Thymus (tissue), 11 donors: Measurements from ENCODE around the gene SYNE1. TPM values are rescaled to one million over a fixed set of nuclear protein-coding genes. Genes with fewer than 3 reads are reported as not detected.

ENCODE experiments used
- DNase-seq, 9 donors: peaks; one replicate each; pipeline ENCODE4 v3.0.0-alpha.2; 2013; ENCODE audit warnings: low spot score in 9 of 9, low read depth in 6 of 9, missing footprints in 1 of 9
- H3K27ac ChIP-seq, 2 donors: one replicate each; pipeline ENCODE4 v1.5.1; 2013; ENCODE audit warnings: control low read depth in 1 of 2, low read depth in 1 of 2, low read length in 1 of 2, mild to moderate bottlenecking in 1 of 2, moderate library complexity in 1 of 2
- H3K27me3 ChIP-seq, 2 donors: one replicate each; pipeline ENCODE4 v1.5.1; 2013; ENCODE audit warnings: low read length in 1 of 2; ENCODE audit not compliant: control insufficient read depth in 2 of 2, insufficient read depth in 1 of 2
- H3K36me3 ChIP-seq, 2 donors: one replicate each; pipeline ENCODE4 v1.5.1; 2013; ENCODE audit warnings: low read length in 1 of 2, mild to moderate bottlenecking in 1 of 2, moderate library complexity in 1 of 2; ENCODE audit not compliant: control insufficient read depth in 2 of 2, insufficient read depth in 2 of 2
- H3K4me1 ChIP-seq, 2 donors: one replicate each; pipeline ENCODE4 v1.5.1; 2013; ENCODE audit warnings: low read length in 2 of 2; ENCODE audit not compliant: control insufficient read depth in 2 of 2, insufficient read depth in 2 of 2
- H3K4me3 ChIP-seq, 2 donors: one replicate each; pipeline ENCODE4 v1.5.1; 2013; ENCODE audit warnings: low read length in 2 of 2, control low read depth in 1 of 2, mild to moderate bottlenecking in 1 of 2
- H3K9me3 ChIP-seq, 2 donors: one replicate each; pipeline ENCODE4 v1.5.1; 2013; ENCODE audit warnings: low read length in 1 of 2, mild to moderate bottlenecking in 1 of 2; ENCODE audit not compliant: control insufficient read depth in 2 of 2, insufficient read depth in 1 of 2
- WGBS: extraction: QIAGEN DNeasy Blood & Tissue Kit; methylation state at CpG from one replicate; pipeline ENCODE4 v1.1.7; 2013; 5-methylcytosine and 5-hydroxymethylcytosine counted together
- polyA plus RNA-seq: library from polyadenylated mRNA; stranded (reverse); fragments of 200-250 nt; gene quantifications from one replicate; pipeline ENCODE4 v1.2.3, GENCODE V29; 2013
- total RNA-seq: library from RNA; stranded (reverse); fragments of 120-200 nt; gene quantifications from one replicate; pipeline ENCODE4 v1.2.4, GENCODE V29; 2013
- donor health status: healthy.

SYNE1 gene
- total and polyA plus RNA-seq, 2 donors, result 49.6 to 55.1 TPM

GRCh38 chr6:152371775-152372174, 265.4 kb downstream of the SYNE1 start:
- Histone ChIP-seq H3K27me3 (peaks cover 0 to 2% of the 10 kb centered on the region in 2 donors), H3K36me3 (no peaks in the 10 kb centered on the region), H3K4me3 (no peak overlapping the region), H3K4me1 (no peaks in the 10 kb centered on the region), H3K27ac (no peak overlapping the region), H3K9me3 (no peaks in the 10 kb centered on the region)
- DNase-seq, result no peak

GRCh38 chr6:152368751-152369624, 268.2 kb downstream of the SYNE1 start:
- Histone ChIP-seq H3K4me1 (no peaks in the 10 kb centered on the region), H3K4me3 (no peak overlapping the region), H3K27ac (no peak overlapping the region), H3K9me3 (no peaks in the 10 kb centered on the region), H3K36me3 (no peaks in the 10 kb centered on the region), H3K27me3 (peaks cover 0 to 2% of the 10 kb centered on the region in 2 donors)
- DNase-seq, result no peak
- 89% methylated on average over 20 of the region's 20 CpGs for WGBS

- H3K4me3 ChIP-seq, result no peak overlapping the region
- DNase-seq, result no peak
- no peaks in the 10 kb centered on the region for H3K9me3 ChIP-seq
- H3K36me3 ChIP-seq, result no peaks in the 10 kb centered on the region
- peaks cover 0 to 3% of the 10 kb centered on the region in 2 donors for H3K27me3 ChIP-seq
- H3K27ac ChIP-seq, result no peak overlapping the region
- 81% methylated on average over 2 of the region's 2 CpGs for WGBS
- no peaks in the 10 kb centered on the region for H3K4me1 ChIP-seq
Measured at GRCh38 chr6:152364866-152365265, 272.3 kb downstream of the SYNE1 start.

- Histone ChIP-seq H3K4me3 (no peak overlapping the region), H3K4me1 (no peaks in the 10 kb centered on the region), H3K9me3 (no peaks in the 10 kb centered on the region), H3K36me3 (no peaks in the 10 kb centered on the region), H3K27me3 (peaks cover 0 to 3% of the 10 kb centered on the region in 2 donors), H3K27ac (no peak overlapping the region)
- 96% methylated on average over 6 of the region's 6 CpGs for WGBS
- no peak for DNase-seq
Measured at GRCh38 chr6:152360034-152360433, 277.1 kb downstream of the SYNE1 start.

- Histone ChIP-seq H3K36me3 (no peaks in the 10 kb centered on the region), H3K27me3 (peaks cover 0 to 3% of the 10 kb centered on the region in 2 donors), H3K4me3 (no peak overlapping the region), H3K4me1 (no peaks in the 10 kb centered on the region), H3K9me3 (no peaks in the 10 kb centered on the region), H3K27ac (no peak overlapping the region)
- peak in 7 of 9 donors; percentile 5 to 59 (median 17) for DNase-seq
- WGBS, result 1% methylated on average over 2 of the region's 2 CpGs
Measured at GRCh38 chr6:152356662-152357061, 280.5 kb downstream of the SYNE1 start.

- peaks cover 0 to 3% of the 10 kb centered on the region in 2 donors for H3K27me3 ChIP-seq
- DNase-seq, result no peak
- H3K27ac ChIP-seq, result no peak overlapping the region
- WGBS, result 96% methylated on average over 1 of the region's 1 CpG
- H3K4me3 ChIP-seq, result no peak overlapping the region
- H3K4me1 ChIP-seq, result no peaks in the 10 kb centered on the region
- no peaks in the 10 kb centered on the region for H3K9me3 ChIP-seq
- H3K36me3 ChIP-seq, result no peaks in the 10 kb centered on the region
Measured at GRCh38 chr6:152356016-152356415, 281.1 kb downstream of the SYNE1 start.

- H3K9me3 ChIP-seq, result no peaks in the 10 kb centered on the region
- H3K4me1 ChIP-seq, result no peaks in the 10 kb centered on the region
- DNase-seq, result no peak
- peaks cover 0 to 3% of the 10 kb centered on the region in 2 donors for H3K27me3 ChIP-seq
- H3K36me3 ChIP-seq, result no peaks in the 10 kb centered on the region
- no peak overlapping the region for H3K4me3 ChIP-seq
- H3K27ac ChIP-seq, result no peak overlapping the region
Measured at GRCh38 chr6:152355166-152355565, 282.0 kb downstream of the SYNE1 start.

GRCh38 chr6:152353440-152353839, 283.7 kb downstream of the SYNE1 start:
- H3K4me1 ChIP-seq, result no peaks in the 10 kb centered on the region
- H3K9me3 ChIP-seq, result no peaks in the 10 kb centered on the region
- 97% methylated on average over 6 of the region's 6 CpGs for WGBS
- H3K27me3 ChIP-seq, result no peaks in the 10 kb centered on the region
- no peak overlapping the region for H3K27ac ChIP-seq
- no peaks in the 10 kb centered on the region for H3K36me3 ChIP-seq
- no peak overlapping the region for H3K4me3 ChIP-seq
- DNase-seq, result no peak

- 87% methylated on average over 5 of the region's 5 CpGs for WGBS
- peaks cover 0 to 3% of the 10 kb centered on the region in 2 donors for H3K36me3 ChIP-seq
- no peak for DNase-seq
- H3K4me3 ChIP-seq, result no peak overlapping the region
- no peaks in the 10 kb centered on the region for H3K27me3 ChIP-seq
- H3K27ac ChIP-seq, result no peak overlapping the region
- H3K4me1 ChIP-seq, result no peaks in the 10 kb centered on the region
- H3K9me3 ChIP-seq, result no peaks in the 10 kb centered on the region
Measured at GRCh38 chr6:152351742-152352141, 285.4 kb downstream of the SYNE1 start.
